HUES64 (cell line): ENCODE measurements around the gene ZBTB7A.

Experiments used
- H3K27ac ChIP-seq: 2 replicates; pipeline ENCODE4 v1.7.0; 2013; ENCODE audit warnings: low read depth, low read length, inconsistent platforms
- H3K27me3 ChIP-seq: 2 replicates; pipeline ENCODE4 v1.6.1; 2013; ENCODE audit warnings: mild to moderate bottlenecking, low read length; ENCODE audit not compliant: insufficient read depth
- H3K36me3 ChIP-seq: 2 replicates; pipeline ENCODE4 v1.6.1; 2013; ENCODE audit warnings: mild to moderate bottlenecking, low read length; ENCODE audit not compliant: insufficient read depth
- H3K4me1 ChIP-seq: 2 replicates; pipeline ENCODE4 v1.6.1; 2013; ENCODE audit warnings: mild to moderate bottlenecking, low read length, moderate library complexity; ENCODE audit not compliant: insufficient read depth
- H3K4me3 ChIP-seq: 2 replicates; pipeline ENCODE4 v1.5.1; 2013; ENCODE audit warnings: mild to moderate bottlenecking, low read length, moderate library complexity
- H3K9ac ChIP-seq: 2 replicates; pipeline ENCODE4 v1.6.1; 2013; ENCODE audit warnings: mild to moderate bottlenecking, low read depth, low read length
- H3K9me3 ChIP-seq: 2 replicates; pipeline ENCODE4 v1.6.1; 2013; ENCODE audit warnings: low read depth, low read length; ENCODE audit not compliant: insufficient read depth
- WGBS: fragments of 150-250, 120-280 bp; methylation state at CpG from one replicate; pipeline ENCODE4 v1.1.7; 2013; ENCODE audit warnings: missing lambda C conversion rate; 5-methylcytosine and 5-hydroxymethylcytosine counted together

ZBTB7A gene

DNA sequence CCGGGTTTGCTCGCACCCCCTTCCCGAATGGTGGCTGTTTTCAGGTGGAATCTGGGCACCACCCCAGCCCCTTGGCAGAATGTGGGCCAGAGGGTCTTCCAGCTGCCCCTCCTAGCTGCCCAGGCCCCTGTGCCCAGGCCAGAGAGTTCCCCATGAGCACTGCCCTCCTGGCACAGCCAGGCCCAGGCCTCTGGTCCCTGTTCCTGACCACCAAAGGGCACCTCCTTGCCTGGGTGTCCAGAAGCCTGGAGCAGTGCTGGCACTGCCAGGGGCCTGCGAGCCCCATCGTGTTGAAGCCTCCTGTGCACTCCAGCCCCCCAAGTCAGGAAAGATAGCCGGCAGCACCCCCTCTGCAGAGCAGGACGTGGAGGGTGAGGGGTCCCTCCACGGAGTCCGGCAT, 35.7 kb downstream of the ZBTB7A start:
- H3K4me3 ChIP-seq: no peak overlapping the region
- H3K36me3 ChIP-seq: peaks cover 46% of the 10 kb centered on the region
- 84% methylated on average over 9 of the region's 9 CpGs for WGBS
- H3K4me1 ChIP-seq: no peaks in the 10 kb centered on the region
- H3K27ac ChIP-seq: no peak overlapping the region
- H3K9ac ChIP-seq: no peak overlapping the region
- no peaks in the 10 kb centered on the region for H3K27me3 ChIP-seq
- no peaks in the 10 kb centered on the region for H3K9me3 ChIP-seq

DNA sequence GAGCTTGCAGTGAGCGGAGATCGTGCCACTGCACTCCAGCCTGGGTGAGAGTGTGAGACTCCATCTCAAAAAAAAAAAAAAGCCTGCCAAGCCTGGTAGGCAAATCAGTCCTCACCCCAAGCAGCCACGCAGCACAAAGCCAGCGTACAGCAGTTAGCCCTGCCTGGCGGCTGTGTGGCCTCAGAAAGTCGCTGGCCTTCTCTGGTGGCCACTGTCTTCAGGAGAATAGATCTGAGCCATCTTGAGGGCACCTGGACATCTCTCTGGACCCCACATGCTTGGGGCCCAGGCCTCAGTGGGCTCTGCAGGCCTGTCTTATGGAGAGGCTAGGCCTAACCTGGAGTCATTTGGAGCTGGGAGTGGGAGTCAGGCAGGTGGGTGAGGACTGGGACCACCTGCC, 36.1 kb downstream of the ZBTB7A start:
- Histone ChIP-seq H3K27me3 (no peaks in the 10 kb centered on the region), H3K36me3 (peaks cover 44% of the 10 kb centered on the region), H3K9ac (no peak overlapping the region), H3K9me3 (no peaks in the 10 kb centered on the region), H3K27ac (no peak overlapping the region), H3K4me1 (no peaks in the 10 kb centered on the region), H3K4me3 (no peak overlapping the region)
- 94% methylated on average over 6 of the region's 6 CpGs for WGBS

DNA sequence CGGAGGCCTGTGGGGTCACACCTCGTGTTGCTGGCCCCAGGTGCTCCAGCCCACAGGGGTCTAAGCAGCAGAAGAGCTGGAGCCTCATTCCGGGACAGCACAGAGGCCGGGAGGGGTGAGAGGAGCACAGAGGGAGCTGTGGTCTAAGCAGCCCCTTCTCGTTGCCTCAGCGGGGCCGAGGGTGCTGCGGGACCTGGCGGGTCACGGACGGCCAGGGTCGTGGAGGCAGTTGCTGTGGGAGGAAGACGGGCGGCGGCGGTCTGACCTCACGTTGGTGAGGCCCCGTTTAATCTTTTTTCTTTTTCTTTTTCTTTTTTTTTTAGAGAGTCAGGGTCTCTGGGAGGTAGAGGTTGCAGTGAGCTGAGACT, 37.5 kb downstream of the ZBTB7A start:
- H3K4me1 ChIP-seq: no peaks in the 10 kb centered on the region
- no peak overlapping the region for H3K9ac ChIP-seq
- no peaks in the 10 kb centered on the region for H3K27me3 ChIP-seq
- peaks cover 49% of the 10 kb centered on the region for H3K36me3 ChIP-seq
- 97% methylated on average over 17 of the region's 18 CpGs for WGBS
- no peak overlapping the region for H3K4me3 ChIP-seq
- no peaks in the 10 kb centered on the region for H3K9me3 ChIP-seq
- no peak overlapping the region for H3K27ac ChIP-seq

DNA sequence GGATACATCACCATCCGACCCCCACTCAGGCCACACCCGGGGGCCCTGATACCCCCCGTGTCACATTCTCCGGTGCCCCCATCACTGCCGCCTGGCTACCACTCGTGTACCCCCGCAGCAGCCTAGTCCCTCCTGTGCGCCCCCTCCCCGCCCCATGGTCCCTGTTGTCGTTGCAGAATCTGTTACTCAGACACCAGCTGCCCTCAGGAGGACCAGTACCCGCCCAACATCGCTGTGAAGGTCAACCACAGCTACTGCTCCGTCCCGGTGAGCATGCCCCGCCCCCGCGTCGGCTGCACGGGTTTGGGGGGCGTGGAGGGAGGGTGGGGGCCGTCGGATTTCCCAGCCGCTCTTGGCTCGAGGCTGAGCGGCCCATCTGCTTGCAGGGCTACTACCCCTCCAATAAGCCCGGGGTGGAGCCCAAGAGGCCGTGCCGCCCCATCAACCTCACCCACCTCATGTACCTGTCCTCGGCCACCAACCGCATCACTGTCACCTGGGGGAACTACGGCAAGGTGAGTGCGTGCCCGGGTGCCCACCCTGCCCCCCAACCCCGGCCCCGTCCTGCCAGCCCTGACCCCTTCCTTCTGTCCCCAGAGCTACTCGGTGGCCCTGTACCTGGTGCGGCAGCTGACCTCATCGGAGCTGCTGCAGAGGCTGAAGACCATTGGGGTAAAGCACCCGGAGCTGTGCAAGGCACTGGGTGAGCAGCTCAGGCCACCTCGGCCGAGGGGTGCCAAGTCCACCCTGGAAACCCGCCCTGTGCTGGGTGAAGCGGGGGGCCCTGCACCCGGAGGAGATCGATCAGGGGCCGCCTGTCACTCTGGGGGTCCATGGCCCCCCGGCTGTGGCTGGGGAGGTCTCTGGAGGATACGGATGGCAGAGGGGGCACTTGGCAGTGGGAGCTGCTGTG, 38.1 kb downstream of the ZBTB7A start:
- Histone ChIP-seq H3K4me3 (no peak overlapping the region), H3K27me3 (no peaks in the 10 kb centered on the region), H3K4me1 (no peaks in the 10 kb centered on the region), H3K27ac (no peak overlapping the region), H3K9ac (no peak overlapping the region), H3K36me3 (peaks cover 50% of the 10 kb centered on the region), H3K9me3 (no peaks in the 10 kb centered on the region)
- WGBS: 95% methylated on average over 48 of the region's 48 CpGs

DNA sequence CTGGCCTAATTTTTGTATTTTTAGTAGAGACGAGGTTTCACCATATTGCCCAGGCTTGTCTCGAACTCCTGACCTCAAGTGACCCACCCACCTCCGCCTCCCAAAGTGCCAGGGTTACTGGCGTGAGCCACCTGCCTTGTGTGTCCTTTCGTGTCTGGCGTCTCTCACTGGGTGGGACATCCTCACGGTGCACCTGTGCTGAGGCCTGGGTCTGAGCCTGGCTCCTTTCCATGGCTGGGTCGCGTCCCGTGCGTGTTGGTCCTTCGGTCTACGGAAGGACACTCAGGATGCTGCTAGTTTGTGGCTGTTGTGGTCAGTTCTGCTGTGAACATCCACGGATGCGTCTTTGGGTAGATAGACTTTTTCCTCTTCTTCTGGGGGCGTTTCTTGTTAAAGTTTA, 39.6 kb downstream of the ZBTB7A start:
- 95% methylated on average over 15 of the region's 16 CpGs for WGBS
- H3K27ac ChIP-seq: no peak overlapping the region
- H3K27me3 ChIP-seq: no peaks in the 10 kb centered on the region

DNA sequence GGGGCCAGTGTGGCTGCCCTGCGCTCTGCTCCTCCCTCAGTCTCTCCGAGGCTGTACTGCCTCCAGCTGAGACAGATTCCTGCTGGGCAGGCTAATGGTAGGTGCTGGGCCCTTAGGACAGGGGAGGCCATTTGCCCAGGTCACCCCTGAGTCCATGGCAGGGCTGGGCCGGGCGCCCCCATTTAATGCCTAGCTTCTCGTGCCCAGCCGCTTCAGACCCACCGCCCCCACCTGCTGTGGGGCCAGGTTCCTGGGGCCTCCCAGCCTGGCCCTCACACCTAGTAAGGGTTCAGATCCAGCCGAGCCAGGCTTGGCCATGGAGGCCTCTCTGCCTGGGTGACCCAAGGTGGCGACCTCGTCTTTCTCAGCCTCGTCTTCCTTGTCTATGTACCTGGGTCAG, 41.4 kb downstream of the ZBTB7A start:
- H3K36me3 ChIP-seq: peaks cover 30% of the 10 kb centered on the region
- H3K4me3 ChIP-seq: no peak overlapping the region
- no peak overlapping the region for H3K27ac ChIP-seq
- no peaks in the 10 kb centered on the region for H3K9me3 ChIP-seq
- no peaks in the 10 kb centered on the region for H3K4me1 ChIP-seq
- no peak overlapping the region for H3K9ac ChIP-seq
- H3K27me3 ChIP-seq: no peaks in the 10 kb centered on the region
- WGBS: 72% methylated on average over 11 of the region's 11 CpGs

More for the DNA sequence above, 39.6 kb downstream of the ZBTB7A start:
- H3K4me3 ChIP-seq: no peak overlapping the region
- H3K36me3 ChIP-seq: peaks cover 39% of the 10 kb centered on the region
- no peaks in the 10 kb centered on the region for H3K9me3 ChIP-seq
- H3K4me1 ChIP-seq: no peaks in the 10 kb centered on the region
- no peak overlapping the region for H3K9ac ChIP-seq

DNA sequence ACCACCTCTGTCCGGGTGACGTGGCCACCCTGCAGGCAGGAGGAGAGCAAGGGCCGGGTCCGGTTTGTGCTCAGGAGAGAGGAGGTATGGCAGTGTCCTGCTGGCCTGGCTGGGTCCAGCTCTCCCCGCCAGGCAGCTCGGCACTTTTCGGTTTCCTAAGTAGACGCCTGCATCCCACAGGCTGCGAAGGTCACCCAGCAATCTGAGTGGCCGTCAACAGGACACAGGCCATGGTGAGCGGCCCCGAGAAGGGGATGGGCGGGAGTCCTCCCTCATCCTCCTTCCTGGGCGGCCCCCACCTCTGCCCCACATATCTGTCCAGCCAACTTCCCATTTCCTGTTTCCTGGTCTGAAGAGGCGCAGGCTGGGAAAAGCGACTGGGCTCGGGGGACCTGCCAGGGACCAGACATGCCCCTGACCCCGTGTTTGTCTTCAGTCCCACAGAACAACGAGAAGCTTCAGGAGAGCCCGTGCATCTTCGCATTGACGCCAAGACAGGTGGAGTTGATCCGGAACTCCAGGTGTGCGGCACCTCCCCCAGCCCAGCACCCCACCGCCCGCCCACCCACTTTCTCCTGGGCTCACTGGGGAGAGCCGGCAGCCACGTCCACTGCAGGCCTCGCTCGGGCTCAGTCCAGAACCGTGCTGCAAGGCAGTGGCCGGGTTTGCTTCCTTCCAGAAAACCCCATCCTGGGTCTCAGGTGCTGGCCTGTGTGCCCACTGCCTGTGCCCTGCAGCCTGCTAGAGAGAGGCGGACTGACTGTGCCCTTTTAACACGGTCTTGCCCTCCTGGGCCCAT, 42.9 kb downstream of the ZBTB7A start:
- H3K9me3 ChIP-seq: no peaks in the 10 kb centered on the region
- no peak overlapping the region for H3K27ac ChIP-seq
- 94% methylated on average over 34 of the region's 34 CpGs for WGBS
- H3K4me1 ChIP-seq: no peaks in the 10 kb centered on the region
- H3K9ac ChIP-seq: no peak overlapping the region
- no peak overlapping the region for H3K4me3 ChIP-seq
- no peaks in the 10 kb centered on the region for H3K27me3 ChIP-seq
- H3K36me3 ChIP-seq: peaks cover 22% of the 10 kb centered on the region

DNA sequence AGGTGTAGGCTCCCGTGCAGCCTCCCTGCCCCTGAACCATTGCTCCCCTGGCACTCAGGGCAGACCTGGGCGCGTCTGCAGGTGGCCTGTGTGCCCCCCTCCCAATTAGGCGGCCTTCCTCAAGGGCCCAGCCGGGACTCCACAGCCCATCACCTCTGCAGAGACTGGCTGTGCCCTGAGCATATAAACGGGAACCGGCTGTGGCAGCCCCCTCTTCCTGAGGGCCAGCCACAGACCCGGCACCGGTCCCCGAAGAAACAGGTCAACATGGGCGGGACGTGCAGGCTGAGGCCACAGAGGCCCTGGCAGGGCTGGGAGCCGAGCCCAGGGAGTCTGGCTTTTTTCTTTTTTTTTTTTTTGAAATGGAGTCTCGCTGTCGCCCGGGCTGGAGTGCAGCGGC, 47.1 kb downstream of the ZBTB7A start:
- H3K27ac ChIP-seq: no peak overlapping the region
- WGBS: 95% methylated on average over 14 of the region's 17 CpGs

DNA sequence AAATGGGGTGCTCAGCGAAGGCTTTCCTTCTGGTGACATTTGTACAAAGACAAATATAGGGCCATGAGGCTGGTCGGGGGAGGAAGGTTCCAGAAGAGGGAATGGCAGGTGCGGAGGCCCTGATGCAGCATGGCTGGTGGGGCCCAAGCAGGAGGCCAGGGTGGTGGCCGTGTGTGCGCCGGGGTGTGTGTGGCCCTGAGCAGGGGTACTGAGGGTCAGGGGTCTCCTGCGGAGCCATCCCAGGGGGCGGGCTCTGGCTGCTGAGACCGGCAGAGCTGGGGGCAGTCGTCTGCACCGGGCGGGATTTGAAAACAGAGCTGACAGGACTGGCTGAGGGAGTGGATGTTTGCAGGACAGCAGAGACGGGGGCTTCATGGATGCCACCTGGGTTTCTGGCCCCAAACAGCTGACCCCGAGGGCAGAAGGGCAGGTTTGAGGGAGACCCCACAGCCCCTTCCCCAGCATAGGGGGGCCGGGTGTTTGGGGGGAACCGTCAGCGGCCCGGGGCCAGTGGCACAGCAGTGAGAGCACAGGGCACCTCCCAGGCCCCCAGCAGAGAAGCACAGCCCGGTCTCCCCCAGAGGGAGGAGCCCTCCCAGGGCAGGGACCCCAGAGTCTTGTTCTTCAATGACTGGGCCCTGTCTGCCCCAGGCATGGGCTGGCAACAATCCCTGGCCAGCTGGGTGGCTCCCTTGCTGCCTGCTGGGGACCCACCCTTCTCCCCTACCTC, 47.8 kb downstream of the ZBTB7A start:
- H3K36me3 ChIP-seq: peaks cover 35% of the 10 kb centered on the region
- 93% methylated on average over 19 of the region's 19 CpGs for WGBS
- no peaks in the 10 kb centered on the region for H3K9me3 ChIP-seq
- no peak overlapping the region for H3K27ac ChIP-seq
- no peaks in the 10 kb centered on the region for H3K4me1 ChIP-seq
- H3K27me3 ChIP-seq: no peaks in the 10 kb centered on the region
- H3K9ac ChIP-seq: no peak overlapping the region
- no peak overlapping the region for H3K4me3 ChIP-seq

More for the DNA sequence above, 47.1 kb downstream of the ZBTB7A start:
- H3K4me3 ChIP-seq: no peak overlapping the region
- H3K27me3 ChIP-seq: no peaks in the 10 kb centered on the region
- H3K36me3 ChIP-seq: peaks cover 36% of the 10 kb centered on the region
- H3K9me3 ChIP-seq: no peaks in the 10 kb centered on the region
- H3K4me1 ChIP-seq: no peaks in the 10 kb centered on the region
- H3K9ac ChIP-seq: no peak overlapping the region

DNA sequence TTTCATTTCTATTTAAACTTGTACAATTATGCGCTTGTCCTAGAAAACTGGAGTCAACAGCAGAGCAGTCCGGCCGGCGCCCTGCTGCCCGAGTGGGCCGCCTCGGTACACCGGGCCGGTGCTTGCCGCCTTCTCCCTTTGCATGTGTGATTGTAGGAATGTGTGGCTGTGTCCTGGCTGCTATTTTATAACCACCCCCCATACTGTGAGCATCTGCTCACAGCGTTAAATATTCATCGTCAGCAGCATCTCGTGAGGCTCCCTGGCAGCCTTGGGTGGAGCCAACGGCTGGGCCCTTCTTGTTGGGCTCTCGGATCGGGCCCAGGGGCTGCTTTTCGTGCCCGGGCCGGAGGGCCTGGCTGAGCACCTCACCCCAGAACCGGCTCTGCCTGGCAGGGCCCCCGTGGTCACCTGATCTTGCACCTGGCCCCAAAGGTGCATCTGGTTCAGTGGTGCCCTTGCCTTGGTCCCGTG, 48.5 kb downstream of the ZBTB7A start:
- no peak overlapping the region for H3K27ac ChIP-seq
- H3K27me3 ChIP-seq: no peaks in the 10 kb centered on the region
- no peaks in the 10 kb centered on the region for H3K9me3 ChIP-seq
- peaks cover 38% of the 10 kb centered on the region for H3K36me3 ChIP-seq
- 93% methylated on average over 22 of the region's 22 CpGs for WGBS
- no peak overlapping the region for H3K4me3 ChIP-seq
- no peak overlapping the region for H3K9ac ChIP-seq
- no peaks in the 10 kb centered on the region for H3K4me1 ChIP-seq
